MM.1S (cell line): ENCODE data around the gene DTL.

Experiments used
- DNase-seq: peaks from one replicate; pipeline ENCODE4 v3.0.0-alpha.2; 2015
- H2AFZ ChIP-seq: fragments of 300-600 bp; sonication (generic); 2 replicates; pipeline ENCODE4 v1.6.0; 2016; ENCODE audit warnings: antibody characterized with exemption, low read length
- H3F3A ChIP-seq: fragments of 300-600 bp; sonication (generic); 2 replicates; pipeline ENCODE4 v1.6.1; 2016; ENCODE audit warnings: mild to moderate bottlenecking, antibody characterized with exemption, low read length, moderate library complexity, mixed read lengths; ENCODE audit not compliant: insufficient read depth
- H3K27ac ChIP-seq: fragments of 300-600 bp; sonication (generic); 2 replicates; pipeline ENCODE4 v1.5.1; 2016; ENCODE audit warnings: mild to moderate bottlenecking, low read length
- H3K27me3 ChIP-seq: fragments of 300-600 bp; sonication (generic); replicated peaks from 2 replicates; pipeline ENCODE4 v1.6.0; 2016; ENCODE audit warnings: low read length; ENCODE audit not compliant: insufficient read depth
- H3K36me3 ChIP-seq: fragments of 300-600 bp; sonication (generic); replicated peaks from 2 replicates; pipeline ENCODE4 v1.6.1; 2016; ENCODE audit warnings: mild to moderate bottlenecking, low read length, mixed read lengths; ENCODE audit not compliant: insufficient read depth
- H3K4me1 ChIP-seq: fragments of 300-600 bp; sonication (generic); 2 replicates; pipeline ENCODE4 v1.6.1; 2016; ENCODE audit warnings: low read length, mixed read lengths
- H3K4me2 ChIP-seq: fragments of 300-600 bp; sonication (generic); 2 replicates; pipeline ENCODE4 v1.6.0; 2016; ENCODE audit warnings: low read depth, low read length
- H3K4me3 ChIP-seq: fragments of 300-600 bp; sonication (generic); 2 replicates; pipeline ENCODE4 v1.5.1; 2016; ENCODE audit warnings: low read length, mixed read lengths
- H3K79me2 ChIP-seq: fragments of 300-600 bp; sonication (generic); 2 replicates; pipeline ENCODE4 v1.6.1; 2016; ENCODE audit warnings: mixed run types, low read length, mixed read lengths
- H3K9ac ChIP-seq: fragments of 300-600 bp; sonication (generic); 2 replicates; pipeline ENCODE4 v1.6.1; 2016; ENCODE audit warnings: low read length, mixed read lengths
- H3K9me2 ChIP-seq: fragments of 300-600 bp; sonication (generic); replicated peaks from 2 replicates; pipeline ENCODE4 v1.6.1; 2016; ENCODE audit warnings: mild to moderate bottlenecking, low read length, mixed read lengths; ENCODE audit not compliant: insufficient read depth
- H3K9me3 ChIP-seq: fragments of 300-600 bp; sonication (generic); replicated peaks from 2 replicates; pipeline ENCODE4 v1.6.1; 2016; ENCODE audit warnings: mild to moderate bottlenecking, low read length, mixed read lengths; ENCODE audit not compliant: insufficient read depth
- H4K20me1 ChIP-seq: fragments of 300-600 bp; sonication (generic); 2 replicates; pipeline ENCODE4 v1.6.1; 2016; ENCODE audit warnings: mild to moderate bottlenecking, low read length, moderate library complexity, mixed read lengths; ENCODE audit not compliant: insufficient read depth
- CTCF ChIP-seq: fragments of 300-600 bp; sonication (generic); IDR thresholded peaks from 2 replicates; pipeline ENCODE4 v1.5.1; 2016; ENCODE audit warnings: antibody characterized with exemption, low read length, mixed read lengths
- EZH2 ChIP-seq: fragments of 300-600 bp; sonication (generic); optimal IDR thresholded peaks from 2 replicates; pipeline ENCODE3; 2017; ENCODE audit warnings: low read depth, mild to moderate bottlenecking, antibody characterized with exemption, low read length, mixed read lengths
- EZH2phosphoT487 ChIP-seq: fragments of 300-600 bp; sonication (generic); IDR thresholded peaks from 2 replicates; pipeline ENCODE4 v1.6.1; 2018; ENCODE audit warnings: antibody characterized with exemption, low read length

Gene DTL

DNA sequence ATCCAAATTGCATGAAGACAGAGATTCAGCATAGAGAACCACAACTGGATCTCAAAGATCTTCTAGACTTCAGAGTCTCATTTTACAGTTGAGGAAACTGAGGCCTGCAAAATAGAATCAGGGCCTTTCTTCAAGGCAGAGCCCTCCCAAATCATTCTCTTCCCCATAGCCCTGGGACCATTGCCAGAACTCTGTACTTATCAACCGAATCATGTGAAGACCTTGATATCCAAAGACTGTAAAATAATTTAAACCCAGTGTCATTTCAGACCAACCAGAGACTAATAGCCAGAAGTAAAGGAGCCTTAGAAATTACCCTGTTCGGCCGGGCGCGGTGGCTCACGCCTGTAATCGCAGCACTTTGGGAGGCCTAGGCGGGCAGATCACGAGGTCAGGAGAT lies 90.1 kb downstream of the DTL start:
- Histone ChIP-seq H3K9me2 (no peaks in the 10 kb centered on the region), H3K27ac (no peak overlapping the region), H3K4me1 (no peaks in the 10 kb centered on the region), H3K36me3 (no peaks in the 10 kb centered on the region), H2AFZ (no peak overlapping the region), H3K9me3 (no peaks in the 10 kb centered on the region), H3F3A (no peaks in the 10 kb centered on the region), H3K4me2 (no peak overlapping the region), H3K79me2 (no peaks in the 10 kb centered on the region), H4K20me1 (no peaks in the 10 kb centered on the region), H3K9ac (no peak overlapping the region), H3K27me3 (no peaks in the 10 kb centered on the region), H3K4me3 (no peak overlapping the region)
- no peak for TF ChIP-seq EZH2
- TF ChIP-seq CTCF: no peak
- no peak for TF ChIP-seq EZH2phosphoT487
- DNase-seq: no peak

DNA sequence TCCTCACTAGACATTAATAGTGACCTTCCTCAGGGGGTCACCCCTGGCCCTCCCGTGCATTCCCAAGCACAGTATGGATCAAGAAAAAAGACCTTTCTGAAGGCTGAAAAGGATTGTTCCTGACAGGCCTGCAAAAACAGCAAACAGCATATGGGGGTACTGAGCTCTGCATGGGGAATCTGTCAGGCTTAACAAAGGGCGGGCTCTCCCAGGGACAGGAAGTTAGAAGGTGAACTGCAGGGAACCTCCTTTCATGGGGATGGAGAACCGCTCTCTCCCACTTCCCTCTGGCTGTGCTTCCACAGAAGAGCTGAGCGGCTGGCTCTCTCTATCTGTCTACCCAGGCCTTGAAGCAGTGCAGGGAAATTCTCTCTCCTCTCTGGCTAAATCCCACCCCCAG lies 91.7 kb downstream of the DTL start:
- no peak overlapping the region for H3K4me3 ChIP-seq
- no peaks in the 10 kb centered on the region for H3F3A ChIP-seq
- no peaks in the 10 kb centered on the region for H3K9me2 ChIP-seq
- no peak for DNase-seq
- H3K27me3 ChIP-seq: no peaks in the 10 kb centered on the region
- no peaks in the 10 kb centered on the region for H3K4me1 ChIP-seq
- no peak overlapping the region for H3K27ac ChIP-seq
- H3K36me3 ChIP-seq: no peaks in the 10 kb centered on the region
- no peak overlapping the region for H2AFZ ChIP-seq
- H4K20me1 ChIP-seq: no peaks in the 10 kb centered on the region
- TF ChIP-seq CTCF (no peak), EZH2phosphoT487 (no peak), EZH2 (no peak)
- no peaks in the 10 kb centered on the region for H3K79me2 ChIP-seq
- no peaks in the 10 kb centered on the region for H3K9me3 ChIP-seq
- H3K4me2 ChIP-seq: no peak overlapping the region
- H3K9ac ChIP-seq: no peak overlapping the region

GRCh38 chr1:212129781-212130180 lies 94.2 kb downstream of the DTL start:
- Histone ChIP-seq H3K27ac (no peak overlapping the region), H3K9me2 (no peaks in the 10 kb centered on the region), H3F3A (no peaks in the 10 kb centered on the region), H3K4me2 (no peak overlapping the region), H3K9me3 (no peaks in the 10 kb centered on the region), H4K20me1 (no peaks in the 10 kb centered on the region), H3K36me3 (no peaks in the 10 kb centered on the region), H3K27me3 (no peaks in the 10 kb centered on the region), H3K9ac (no peak overlapping the region), H2AFZ (no peak overlapping the region), H3K4me1 (no peaks in the 10 kb centered on the region), H3K79me2 (no peaks in the 10 kb centered on the region), H3K4me3 (no peak overlapping the region)
- no peak for DNase-seq
- TF ChIP-seq CTCF (no peak), EZH2 (no peak), EZH2phosphoT487 (no peak)

DNA sequence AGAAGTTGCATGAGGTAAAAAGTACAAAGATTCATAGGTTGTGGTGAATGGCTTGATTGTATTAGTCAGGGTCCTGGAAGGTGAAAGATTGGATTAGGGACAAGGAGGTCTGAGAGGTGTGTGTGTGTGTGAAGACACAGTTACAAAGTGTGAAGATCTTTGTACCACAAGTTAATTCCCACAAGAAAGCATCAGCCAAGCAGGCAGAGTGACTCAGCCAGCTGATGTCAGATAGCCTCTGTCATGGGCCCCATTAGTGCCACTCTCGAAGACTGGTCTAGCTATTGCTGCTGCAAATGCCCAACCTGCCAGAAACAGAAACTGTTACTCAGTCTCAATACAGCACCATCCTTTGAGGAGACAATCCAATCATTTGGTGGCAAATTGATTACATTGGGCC lies 96.5 kb downstream of the DTL start:
- Histone ChIP-seq H3K4me3 (no peak overlapping the region), H3K9ac (no peak overlapping the region), H3K4me2 (no peak overlapping the region), H3K4me1 (no peaks in the 10 kb centered on the region), H3K9me2 (no peaks in the 10 kb centered on the region), H4K20me1 (no peaks in the 10 kb centered on the region), H3K27me3 (no peaks in the 10 kb centered on the region), H3K9me3 (no peaks in the 10 kb centered on the region), H3K27ac (no peak overlapping the region), H3K79me2 (no peaks in the 10 kb centered on the region), H3F3A (no peaks in the 10 kb centered on the region), H2AFZ (no peak overlapping the region), H3K36me3 (no peaks in the 10 kb centered on the region)
- TF ChIP-seq CTCF: no peak
- no peak for TF ChIP-seq EZH2phosphoT487
- TF ChIP-seq EZH2: no peak
- no peak for DNase-seq
